Mesendoderm (in vitro differentiated cells): ENCODE results near the gene TSSK3.

Experiments
- DNase-seq: peaks from one replicate; pipeline ENCODE4 v3.0.0; 2013
- H2AK5ac ChIP-seq: 2 replicates; pipeline ENCODE4 v1.6.1; 2013; ENCODE audit warnings: low read length, inconsistent platforms
- H2BK120ac ChIP-seq: 2 replicates; pipeline ENCODE4 v1.6.1; 2013; ENCODE audit warnings: low read depth, mild to moderate bottlenecking, low read length, moderate library complexity, mixed read lengths
- H2BK15ac ChIP-seq: replicated peaks from 2 replicates; pipeline ENCODE4 v1.6.1; 2013; ENCODE audit warnings: low read depth, mild to moderate bottlenecking, moderate library complexity
- H2BK5ac ChIP-seq: 2 replicates; pipeline ENCODE4 v1.6.1; 2013; ENCODE audit warnings: low read length, inconsistent platforms
- H3K18ac ChIP-seq: 2 replicates; pipeline ENCODE4 v1.6.1; 2013; ENCODE audit warnings: mild to moderate bottlenecking, low read length, mixed read lengths
- H3K23ac ChIP-seq: one replicate; pipeline ENCODE4 v1.6.1; 2013; ENCODE audit warnings: low read length
- H3K27ac ChIP-seq: 2 replicates; pipeline ENCODE4 v1.5.1; 2013; ENCODE audit warnings: low read depth, mild to moderate bottlenecking, inconsistent platforms, low read length, moderate library complexity
- H3K27me3 ChIP-seq: 2 replicates; pipeline ENCODE4 v1.6.1; 2013; ENCODE audit warnings: low read length, control low read depth, mild to moderate bottlenecking, inconsistent platforms; ENCODE audit not compliant: insufficient read depth, poor library complexity
- H3K36me3 ChIP-seq: 2 replicates; pipeline ENCODE4 v1.6.1; 2013; ENCODE audit warnings: low read length, inconsistent platforms; ENCODE audit not compliant: control insufficient read depth, insufficient read depth
- H3K4ac ChIP-seq: one replicate; pipeline ENCODE4 v1.6.1; 2013; ENCODE audit warnings: low read depth, mild to moderate bottlenecking, low read length, moderate library complexity
- H3K4me1 ChIP-seq: 2 replicates; pipeline ENCODE4 v1.6.1; 2013; ENCODE audit warnings: low read depth, low read length, inconsistent platforms; ENCODE audit not compliant: control insufficient read depth
- H3K4me2 ChIP-seq: 2 replicates; pipeline ENCODE4 v1.6.1; 2013; ENCODE audit warnings: low read length
- H3K4me3 ChIP-seq: 2 replicates; pipeline ENCODE4 v1.5.1; 2013; ENCODE audit warnings: mild to moderate bottlenecking, low read length
- H3K56ac ChIP-seq: one replicate; pipeline ENCODE4 v1.6.1; 2013; ENCODE audit warnings: low read length
- H3K79me1 ChIP-seq: 2 replicates; pipeline ENCODE4 v1.6.1; 2013; ENCODE audit warnings: low read length, inconsistent platforms
- H3K79me2 ChIP-seq: 2 replicates; pipeline ENCODE4 v1.6.1; 2013; ENCODE audit warnings: mild to moderate bottlenecking, low read length; ENCODE audit not compliant: control insufficient read depth, insufficient read depth
- H3K9ac ChIP-seq: 2 replicates; pipeline ENCODE4 v1.6.1; 2013; ENCODE audit warnings: low read length, inconsistent platforms
- H4K5ac ChIP-seq: one replicate; pipeline ENCODE4 v1.6.1; 2013; ENCODE audit warnings: low read length
- H4K8ac ChIP-seq: one replicate; pipeline ENCODE4 v1.6.1; 2013; ENCODE audit warnings: low read depth, mild to moderate bottlenecking, control low read depth, low read length, moderate library complexity
- WGBS: extraction: QIAGEN DNeasy Blood & Tissue Kit; methylation state at CpG from one replicate; pipeline ENCODE4 v1.1.7; 2013; ENCODE audit warnings: low lambda C conversion rate, missing lambda C conversion rate; ENCODE audit not compliant: insufficient coverage; ENCODE audit errors: extremely low coverage; 5-methylcytosine and 5-hydroxymethylcytosine counted together

Gene TSSK3

DNA sequence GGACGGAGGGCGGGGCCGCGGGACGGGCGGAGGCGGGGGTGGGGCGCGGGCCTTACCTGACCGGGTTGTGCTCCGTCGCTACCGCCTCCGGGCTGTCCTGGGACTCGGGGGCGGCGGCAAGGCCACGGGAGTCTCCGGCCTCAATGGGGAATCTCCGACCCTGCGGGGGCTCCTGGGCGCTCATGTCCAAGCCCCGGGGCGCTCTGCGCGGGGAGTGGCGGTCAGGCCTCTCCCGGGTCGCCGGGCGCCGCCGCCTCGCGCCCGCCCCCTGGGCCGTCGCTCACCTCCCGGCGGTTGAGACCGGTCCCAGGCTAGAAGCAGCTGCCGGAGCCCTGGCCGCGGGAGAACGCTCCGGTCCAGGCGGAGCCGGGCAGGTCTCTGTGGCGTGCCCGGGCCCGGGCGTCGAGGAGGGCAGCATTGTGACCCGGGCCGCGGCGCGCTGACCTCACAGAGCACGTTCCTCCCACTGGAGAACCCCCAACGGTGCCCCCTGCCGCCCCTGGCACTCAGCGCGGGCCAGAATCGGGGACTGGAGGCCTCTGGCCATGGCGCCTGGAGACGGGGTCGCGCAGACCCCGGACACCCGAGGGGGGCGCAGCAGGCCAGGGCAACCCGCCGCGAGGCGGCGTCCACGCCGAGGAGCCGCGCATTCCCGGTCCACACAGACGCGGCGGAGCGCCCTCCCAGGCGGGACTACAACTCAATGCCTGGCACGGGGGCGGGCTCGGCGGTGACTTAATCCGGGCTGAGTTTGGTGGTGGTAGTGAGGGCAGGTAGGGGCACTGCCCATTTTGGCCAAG lies 465 bp upstream of the TSSK3 start:
- Histone ChIP-seq H3K27me3 (no peaks in the 10 kb centered on the region), H2AK5ac (no peak overlapping the region), H3K79me2 (no peaks in the 10 kb centered on the region), H3K4me3 (no peak overlapping the region), H2BK5ac (no peak overlapping the region), H3K27ac (no peak overlapping the region), H3K18ac (no peak overlapping the region), H3K79me1 (no peaks in the 10 kb centered on the region), H2BK120ac (no peak overlapping the region), H3K36me3 (peaks cover 15% of the 10 kb centered on the region), H4K5ac (no peak overlapping the region), H3K56ac (peak overlapping the region; percentile 70), H3K4ac (no peak overlapping the region), H4K8ac (no peak overlapping the region), H3K4me2 (peak overlapping the region; percentile 7), H3K4me1 (peaks cover 1% of the 10 kb centered on the region), H2BK15ac (no peak overlapping the region), H3K9ac (peak overlapping the region; percentile 68), H3K23ac (no peak overlapping the region)
- DNase-seq: peak; percentile 57
- WGBS: no CpG with 5 or more reads among the region's 91 CpGs

DNA sequence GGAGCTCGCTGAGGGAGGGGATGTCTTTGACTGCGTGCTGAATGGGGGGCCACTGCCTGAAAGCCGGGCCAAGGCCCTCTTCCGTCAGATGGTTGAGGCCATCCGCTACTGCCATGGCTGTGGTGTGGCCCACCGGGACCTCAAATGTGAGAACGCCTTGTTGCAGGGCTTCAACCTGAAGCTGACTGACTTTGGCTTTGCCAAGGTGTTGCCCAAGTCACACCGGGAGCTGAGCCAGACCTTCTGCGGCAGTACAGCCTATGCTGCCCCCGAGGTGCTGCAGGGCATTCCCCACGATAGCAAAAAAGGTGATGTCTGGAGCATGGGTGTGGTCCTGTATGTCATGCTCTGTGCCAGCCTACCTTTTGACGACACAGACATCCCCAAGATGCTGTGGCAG lies 1.4 kb downstream of the TSSK3 start:
- DNase-seq: no peak
- Histone ChIP-seq H3K18ac (no peak overlapping the region), H3K4me1 (peaks cover 1% of the 10 kb centered on the region), H4K8ac (no peak overlapping the region), H3K4ac (no peak overlapping the region), H3K4me2 (no peak overlapping the region), H3K79me2 (no peaks in the 10 kb centered on the region), H3K27ac (no peak overlapping the region), H4K5ac (no peak overlapping the region), H3K23ac (no peak overlapping the region), H2BK120ac (no peak overlapping the region), H3K27me3 (no peaks in the 10 kb centered on the region), H2BK5ac (no peak overlapping the region), H3K56ac (no peak overlapping the region), H3K79me1 (no peaks in the 10 kb centered on the region), H3K36me3 (peaks cover 23% of the 10 kb centered on the region), H3K4me3 (no peak overlapping the region), H2BK15ac (no peak overlapping the region), H3K9ac (no peak overlapping the region), H2AK5ac (no peak overlapping the region)
- whole genome bisulfite sequencing: no CpG with 5 or more reads among the region's 12 CpGs

DNA sequence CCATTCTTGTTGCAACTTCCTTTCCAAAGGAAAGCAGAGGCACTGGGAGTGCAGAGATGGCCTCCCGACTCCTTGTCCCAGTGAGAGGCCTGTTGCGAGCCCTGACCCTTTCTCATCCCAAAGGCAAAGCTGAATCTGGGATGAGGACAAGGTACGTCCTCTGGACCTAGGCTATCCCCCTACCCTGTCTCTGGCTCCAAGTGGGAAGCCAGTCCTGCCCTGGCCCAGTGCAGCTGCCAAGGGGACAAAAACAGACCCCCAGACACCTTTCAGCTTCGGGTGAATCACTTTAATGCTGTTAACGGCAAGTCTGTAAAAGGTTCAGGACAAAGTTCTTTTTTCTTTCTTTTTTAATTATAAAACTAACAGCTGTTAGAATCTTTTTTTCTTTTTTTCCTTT lies 2.5 kb downstream of the TSSK3 start:
- H2BK5ac ChIP-seq: no peak overlapping the region
- no peaks in the 10 kb centered on the region for H3K27me3 ChIP-seq
- H3K4ac ChIP-seq: no peak overlapping the region
- no peak overlapping the region for H3K56ac ChIP-seq
- H4K8ac ChIP-seq: no peak overlapping the region
- no peak overlapping the region for H2BK120ac ChIP-seq
- no peak for DNase-seq
- H2BK15ac ChIP-seq: no peak overlapping the region
- no peaks in the 10 kb centered on the region for H3K79me1 ChIP-seq
- H3K9ac ChIP-seq: no peak overlapping the region
- no CpG with 5 or more reads among the region's 5 CpGs for WGBS
- no peak overlapping the region for H3K27ac ChIP-seq
- no peaks in the 10 kb centered on the region for H3K79me2 ChIP-seq
- H4K5ac ChIP-seq: no peak overlapping the region
- H3K36me3 ChIP-seq: peaks cover 23% of the 10 kb centered on the region
- peaks cover 1% of the 10 kb centered on the region for H3K4me1 ChIP-seq
- H3K23ac ChIP-seq: no peak overlapping the region
- no peak overlapping the region for H3K4me3 ChIP-seq
- no peak overlapping the region for H3K4me2 ChIP-seq
- H3K18ac ChIP-seq: no peak overlapping the region
- H2AK5ac ChIP-seq: no peak overlapping the region

DNA sequence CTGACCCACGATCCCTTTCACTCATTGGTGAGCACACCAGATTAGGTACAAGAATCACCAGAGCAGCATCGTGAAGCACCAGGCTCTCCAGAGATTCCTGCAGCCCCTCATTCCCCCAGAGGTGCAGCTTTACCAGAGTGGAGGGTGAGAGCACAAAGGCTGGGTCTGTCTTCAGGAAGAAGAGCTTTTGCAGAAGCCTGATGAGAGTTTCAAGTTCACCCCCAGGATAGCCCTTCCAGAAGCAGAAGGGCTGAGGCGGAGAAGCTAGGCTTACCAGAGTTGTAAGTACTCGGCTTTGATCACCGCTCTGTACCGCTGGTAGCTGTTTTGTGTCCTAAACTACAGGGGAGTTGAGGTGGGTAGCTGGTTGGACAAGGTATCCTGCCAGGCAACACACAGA lies 3.1 kb downstream of the TSSK3 start:
- Histone ChIP-seq H3K4me2 (no peak overlapping the region), H3K4me3 (no peak overlapping the region)

DNA sequence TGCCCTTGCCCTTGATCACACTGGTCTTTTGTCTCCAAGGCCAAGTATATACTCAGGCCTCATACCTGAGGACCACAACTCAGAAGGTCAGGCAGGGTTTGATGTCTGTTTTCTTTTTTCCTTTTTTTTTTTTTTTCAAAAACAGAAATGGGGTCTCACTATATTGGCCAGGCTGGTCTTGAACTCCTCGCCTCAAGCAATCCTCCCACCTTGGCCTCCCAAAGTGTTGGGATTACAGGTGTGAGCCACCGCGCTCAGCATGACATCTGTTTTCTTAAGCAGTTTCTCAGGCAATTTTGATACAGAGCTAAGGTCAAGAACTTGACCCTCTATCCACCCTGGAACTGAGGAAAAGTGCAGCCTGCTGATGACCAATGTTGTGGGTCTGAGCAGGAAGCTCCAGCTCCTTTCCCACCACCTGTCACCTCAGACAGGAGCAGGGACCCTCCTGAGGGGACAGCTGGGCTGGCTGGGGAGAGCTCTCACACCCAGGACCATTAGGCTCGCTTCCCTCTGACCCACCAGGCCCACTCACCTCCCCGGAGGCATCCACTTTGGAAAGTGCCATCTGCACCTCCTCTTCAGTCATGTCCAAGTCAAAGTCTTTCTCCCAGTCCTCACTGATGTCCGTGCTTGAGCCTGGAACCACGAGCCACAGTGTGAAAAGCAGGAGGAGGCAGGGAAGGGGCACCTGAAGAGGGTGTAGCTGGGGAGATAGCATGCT lies 5.7 kb downstream of the TSSK3 start:
- Histone ChIP-seq H3K4me2 (no peak overlapping the region), H4K5ac (no peak overlapping the region), H3K79me2 (no peaks in the 10 kb centered on the region), H3K79me1 (no peaks in the 10 kb centered on the region), H3K36me3 (peaks cover 23% of the 10 kb centered on the region), H2BK120ac (no peak overlapping the region), H2BK15ac (no peak overlapping the region), H3K9ac (no peak overlapping the region), H3K4me3 (no peak overlapping the region), H2AK5ac (no peak overlapping the region), H3K4me1 (no peaks in the 10 kb centered on the region), H4K8ac (no peak overlapping the region), H3K18ac (no peak overlapping the region), H3K23ac (no peak overlapping the region), H3K27ac (no peak overlapping the region), H3K27me3 (no peaks in the 10 kb centered on the region), H3K4ac (no peak overlapping the region), H2BK5ac (no peak overlapping the region), H3K56ac (no peak overlapping the region)
- WGBS: no CpG with 5 or more reads among the region's 7 CpGs
- no peak for DNase-seq

More for the DNA sequence above, 3.1 kb downstream of the TSSK3 start:
- no peak overlapping the region for H4K5ac ChIP-seq
- no peaks in the 10 kb centered on the region for H3K79me2 ChIP-seq
- H3K23ac ChIP-seq: no peak overlapping the region
- no peak overlapping the region for H3K56ac ChIP-seq
- WGBS: no CpG with 5 or more reads among the region's 6 CpGs
- DNase-seq: no peak
- H2BK15ac ChIP-seq: no peak overlapping the region
- H2BK5ac ChIP-seq: no peak overlapping the region
- peaks cover 23% of the 10 kb centered on the region for H3K36me3 ChIP-seq
- H3K27ac ChIP-seq: no peak overlapping the region
- H2AK5ac ChIP-seq: no peak overlapping the region
- H3K9ac ChIP-seq: no peak overlapping the region
- H4K8ac ChIP-seq: no peak overlapping the region
- no peak overlapping the region for H3K4ac ChIP-seq
- H2BK120ac ChIP-seq: no peak overlapping the region
- H3K79me1 ChIP-seq: no peaks in the 10 kb centered on the region
- no peaks in the 10 kb centered on the region for H3K27me3 ChIP-seq
- peaks cover 1% of the 10 kb centered on the region for H3K4me1 ChIP-seq
- no peak overlapping the region for H3K18ac ChIP-seq
